Naive thymus-derived CD8-positive, alpha-beta T cell (primary cell): ENCODE results near the gene TMEM204. TPM values are rescaled to one million over a fixed set of nuclear protein-coding genes. Genes with fewer than 3 reads are reported as not detected.

Source experiments
- ATAC-seq, 2 donors: fragments of 150-1000 bp; cut with Tn5 transposase in 1 of 2; sonication (Bioruptor Pico), chemical (Tn5 transposase) in 1 of 2; 1 replicate in 1 of 2; 2 replicates in 1 of 2; pipeline ENCODE4 v1.10.0; 2021; ENCODE audit warnings: mild to moderate bottlenecking in 2 of 2, moderate library complexity in 2 of 2
- POLR2A ChIA-PET: fragments of 350-600 bp; sonication (Branson Sonifier 250); formaldehyde crosslinking; loops from one replicate; lab custom pipeline; 2021; ENCODE audit warnings: antibody characterized with exemption; lab: Charles Lee
- DNase-seq, 10 donors: peaks; one replicate each; pipeline versions ENCODE4 v3.0.0 to v3.0.0-alpha.2; 2020 to 2022
- H3K27ac Mint-ChIP-seq, 10 donors: one replicate each; pipeline ENCODE4 v1.8.0; 2020 to 2022; ENCODE audit warnings: mild to moderate bottlenecking in 10 of 10, mixed read lengths in 10 of 10, moderate library complexity in 4 of 10, inconsistent platforms in 1 of 10
- H3K27me3 Mint-ChIP-seq, 5 donors: one replicate each; pipeline ENCODE4 v1.8.0; 2021 to 2022; ENCODE audit warnings: mixed read lengths in 5 of 5
- H3K36me3 Mint-ChIP-seq, 3 donors: one replicate each; pipeline ENCODE4 v1.8.0; 2020 to 2022; ENCODE audit warnings: mixed read lengths in 3 of 3, mild to moderate bottlenecking in 2 of 3, inconsistent platforms in 1 of 3
- H3K4me1 Mint-ChIP-seq, 4 donors: one replicate each; pipeline ENCODE4 v1.8.0; 2021 to 2022; ENCODE audit warnings: mixed read lengths in 4 of 4
- H3K4me3 Mint-ChIP-seq, 10 donors: one replicate each; pipeline ENCODE4 v1.8.0; 2020 to 2022; ENCODE audit warnings: mild to moderate bottlenecking in 10 of 10, mixed read lengths in 10 of 10, moderate library complexity in 6 of 10, inconsistent platforms in 1 of 10
- H3K9me3 Mint-ChIP-seq, 9 donors: one replicate each; pipeline ENCODE4 v1.8.0; 2020 to 2022; ENCODE audit warnings: mixed read lengths in 9 of 9, mild to moderate bottlenecking in 3 of 9, inconsistent platforms in 1 of 9, moderate library complexity in 1 of 9
- polyA plus RNA-seq, 3 donors: library from polyadenylated mRNA; unstranded; fragments of 300-500 nt; fragmentation: Illumina TruSeq; gene quantifications; one replicate each; pipeline ENCODE4 v1.2.3, GENCODE V29; 2021
- total RNA-seq, 8 experiments: library from RNA in 2 of 8; stranded (reverse) in 2 of 8; gene quantifications; one replicate each; pipeline ENCODE4 v1.2.3 and lab custom pipeline; 2021 to 2026

TMEM204 gene
- total and polyA plus RNA-seq, 5 experiments from 2014 or later: 95.9 to 196 (median 135) TPM

GRCh38 chr16:1545044-1546040 is 11.9 kb downstream of the TMEM204 start:
- peaks cover 33 to 95% (median 85%) of the 10 kb centered on the region in 4 donors for H3K4me1 Mint-ChIP-seq
- H3K27ac Mint-ChIP-seq: peak overlapping the region; percentile 28 to 93 (median 84)
- no peaks in the 10 kb centered on the region for H3K27me3 Mint-ChIP-seq
- no peaks in the 10 kb centered on the region for H3K9me3 Mint-ChIP-seq
- ATAC-seq (peak in 1 of 2 donors; percentile 28), DNase-seq (no peak)
- H3K36me3 Mint-ChIP-seq: peaks cover 3 to 79% (median 4%) of the 10 kb centered on the region in 3 donors
- peak overlapping the region; percentile 12 to 81 (median 76) for H3K4me3 Mint-ChIP-seq
- POLR2A ChIA-PET: interaction anchor here (1.3 to 10.5 kb wide), 4 partner anchors 10 to 19 kb away, joined by 8 to 135 read pairs (median 10); partner anchors contain the start of gene TMEM204

GRCh38 chr16:1546430-1546829 is 13.0 kb downstream of the TMEM204 start:
- H3K4me1 Mint-ChIP-seq: peaks cover 32 to 93% (median 80%) of the 10 kb centered on the region in 4 donors
- ATAC-seq (no peak), DNase-seq (no peak)
- H3K27ac Mint-ChIP-seq: peak overlapping the region in 7 of 10 donors; percentile 31 to 85 (median 73)
- H3K9me3 Mint-ChIP-seq: no peaks in the 10 kb centered on the region
- POLR2A ChIA-PET: interaction anchor here (0.9 to 10.5 kb wide), 4 partner anchors 11 to 64 kb away, joined by 3 to 135 read pairs (median 4); partner anchors contain the start of gene TMEM204
- H3K36me3 Mint-ChIP-seq: peaks cover 3 to 78% (median 4%) of the 10 kb centered on the region in 3 donors
- H3K4me3 Mint-ChIP-seq: peak overlapping the region in 7 of 10 donors; percentile 9 to 81 (median 53)
- no peaks in the 10 kb centered on the region for H3K27me3 Mint-ChIP-seq

GRCh38 chr16:1548233-1548632 is 14.8 kb downstream of the TMEM204 start:
- DNase-seq (no peak), ATAC-seq (no peak)
- peak overlapping the region in 7 of 10 donors; percentile 16 to 83 (median 40) for H3K27ac Mint-ChIP-seq
- no peaks in the 10 kb centered on the region for H3K9me3 Mint-ChIP-seq
- peaks cover 4 to 83% (median 4%) of the 10 kb centered on the region in 3 donors for H3K36me3 Mint-ChIP-seq
- peaks cover 38 to 87% (median 78%) of the 10 kb centered on the region in 4 donors for H3K4me1 Mint-ChIP-seq
- POLR2A ChIA-PET: interaction anchor here (0.6 to 10.5 kb wide), 4 partner anchors 8 to 1557 kb away, joined by 3 to 135 read pairs (median 4); partner anchors contain the start of gene TMEM204
- H3K4me3 Mint-ChIP-seq: peak overlapping the region in 6 of 10 donors; percentile 18 to 81 (median 36)
- no peaks in the 10 kb centered on the region for H3K27me3 Mint-ChIP-seq

- ATAC-seq (no peak), DNase-seq (no peak)
- POLR2A ChIA-PET: interaction anchor here (0.6 to 10.5 kb wide), 5 partner anchors 8 to 1557 kb away, joined by 3 to 135 read pairs (median 4); partner anchors contain the start of gene TMEM204
- Mint-ChIP-seq H3K4me3 (peak overlapping the region in 3 of 10 donors; percentile 7 to 34 (median 30)), H3K27ac (peak overlapping the region in 4 of 10 donors; percentile 46 to 82 (median 64)), H3K9me3 (no peaks in the 10 kb centered on the region), H3K27me3 (no peaks in the 10 kb centered on the region), H3K36me3 (peaks cover under 1 to 84% (median 5%) of the 10 kb centered on the region in 3 donors), H3K4me1 (peaks cover 36 to 86% (median 75%) of the 10 kb centered on the region in 4 donors)
Measured at GRCh38 chr16:1548727-1549126, 15.3 kb downstream of the TMEM204 start.

- ATAC-seq (no peak), DNase-seq (no peak)
- H3K4me3 Mint-ChIP-seq: peak overlapping the region in 4 of 10 donors; percentile 2 to 38 (median 26)
- POLR2A ChIA-PET: interaction anchor here (10.5 kb wide), 1 partner anchor 14 kb away, joined by 135 read pairs; the partner anchor contains the start of gene TMEM204
- H3K4me1 Mint-ChIP-seq: peaks cover 38 to 77% (median 71%) of the 10 kb centered on the region in 4 donors
- no peaks in the 10 kb centered on the region for H3K27me3 Mint-ChIP-seq
- no peaks in the 10 kb centered on the region for H3K9me3 Mint-ChIP-seq
- H3K27ac Mint-ChIP-seq: peak overlapping the region in 7 of 10 donors; percentile 20 to 85 (median 76)
- peaks cover 0 to 84% (median 5%) of the 10 kb centered on the region in 3 donors for H3K36me3 Mint-ChIP-seq
Measured at GRCh38 chr16:1550069-1550468, 16.6 kb downstream of the TMEM204 start.

- POLR2A ChIA-PET: interaction anchor here (10.5 kb wide), 1 partner anchor 15 kb away, joined by 135 read pairs; the partner anchor contains the start of gene TMEM204
- Mint-ChIP-seq H3K4me3 (peak overlapping the region in 1 of 10 donors; percentile 20), H3K9me3 (no peaks in the 10 kb centered on the region), H3K36me3 (peaks cover 0 to 84% (median 8%) of the 10 kb centered on the region in 3 donors), H3K27ac (peak overlapping the region in 3 of 10 donors; percentile 33 to 85 (median 77)), H3K27me3 (no peaks in the 10 kb centered on the region), H3K4me1 (peaks cover 34 to 73% (median 64%) of the 10 kb centered on the region in 4 donors)
- ATAC-seq (no peak), DNase-seq (no peak)
Measured at GRCh38 chr16:1550696-1551095, 17.2 kb downstream of the TMEM204 start.

GRCh38 chr16:1551166-1551565 is 17.7 kb downstream of the TMEM204 start:
- Mint-ChIP-seq H3K36me3 (peaks cover 0 to 89% (median 8%) of the 10 kb centered on the region in 3 donors), H3K4me1 (peaks cover 32 to 69% (median 61%) of the 10 kb centered on the region in 4 donors), H3K9me3 (no peaks in the 10 kb centered on the region), H3K27me3 (no peaks in the 10 kb centered on the region), H3K4me3 (peak overlapping the region in 2 of 10 donors; percentile 20 to 26), H3K27ac (peak overlapping the region in 5 of 10 donors; percentile 37 to 77 (median 67))
- POLR2A ChIA-PET: interaction anchor here (10.5 kb wide), 1 partner anchor 16 kb away, joined by 135 read pairs; the partner anchor contains the start of gene TMEM204
- DNase-seq (no peak), ATAC-seq (no peak)

- no peaks in the 10 kb centered on the region for H3K9me3 Mint-ChIP-seq
- POLR2A ChIA-PET: no interaction called here
- H3K4me1 Mint-ChIP-seq: peaks cover 25 to 60% (median 51%) of the 10 kb centered on the region in 4 donors
- no peaks in the 10 kb centered on the region for H3K27me3 Mint-ChIP-seq
- peak overlapping the region in 6 of 10 donors; percentile 19 to 84 (median 52) for H3K27ac Mint-ChIP-seq
- peaks cover 0 to 89% (median 9%) of the 10 kb centered on the region in 3 donors for H3K36me3 Mint-ChIP-seq
- ATAC-seq (no peak), DNase-seq (no peak)
- H3K4me3 Mint-ChIP-seq: peak overlapping the region in 1 of 10 donors; percentile 26
Measured at GRCh38 chr16:1552129-1552528, 18.7 kb downstream of the TMEM204 start.

GRCh38 chr16:1553946-1554825 is 20.7 kb downstream of the TMEM204 start:
- peak overlapping the region in 8 of 10 donors; percentile 14 to 91 (median 72) for H3K27ac Mint-ChIP-seq
- POLR2A ChIA-PET: interaction anchor here (1.2 to 8.1 kb wide), 2 partner anchors 16 to 17 kb away, joined by 4 to 103 read pairs; partner anchors contain the start of gene TMEM204
- no peaks in the 10 kb centered on the region for H3K9me3 Mint-ChIP-seq
- DNase-seq (no peak), ATAC-seq (no peak)
- peaks cover 0 to 82% (median 9%) of the 10 kb centered on the region in 3 donors for H3K36me3 Mint-ChIP-seq
- H3K4me3 Mint-ChIP-seq: no peak overlapping the region
- H3K4me1 Mint-ChIP-seq: peaks cover 19 to 51% (median 39%) of the 10 kb centered on the region in 4 donors
- H3K27me3 Mint-ChIP-seq: no peaks in the 10 kb centered on the region

GRCh38 chr16:1554826-1555445 is 21.5 kb downstream of the TMEM204 start:
- Mint-ChIP-seq H3K27ac (peak overlapping the region in 3 of 10 donors; percentile 14 to 83 (median 60)), H3K36me3 (peaks cover 0 to 75% (median 6%) of the 10 kb centered on the region in 3 donors), H3K27me3 (no peaks in the 10 kb centered on the region), H3K4me3 (no peak overlapping the region), H3K9me3 (no peaks in the 10 kb centered on the region), H3K4me1 (peaks cover 21 to 51% (median 39%) of the 10 kb centered on the region in 4 donors)
- ATAC-seq (no peak), DNase-seq (no peak)
- POLR2A ChIA-PET: interaction anchor here (8.1 kb wide), 1 partner anchor 18 kb away, joined by 103 read pairs; the partner anchor contains the start of gene TMEM204
